Measurements from ENCODE around the gene NRXN3.

NRXN3 gene

GRCh38 chr14:79841433-79841832 is 1671.3 kb downstream of the NRXN3 start:
- no peak overlapping the region for H3K4me3 ChIP-seq (ENCODE audit: low read length)
- TF ChIP-seq, protein P1, sequence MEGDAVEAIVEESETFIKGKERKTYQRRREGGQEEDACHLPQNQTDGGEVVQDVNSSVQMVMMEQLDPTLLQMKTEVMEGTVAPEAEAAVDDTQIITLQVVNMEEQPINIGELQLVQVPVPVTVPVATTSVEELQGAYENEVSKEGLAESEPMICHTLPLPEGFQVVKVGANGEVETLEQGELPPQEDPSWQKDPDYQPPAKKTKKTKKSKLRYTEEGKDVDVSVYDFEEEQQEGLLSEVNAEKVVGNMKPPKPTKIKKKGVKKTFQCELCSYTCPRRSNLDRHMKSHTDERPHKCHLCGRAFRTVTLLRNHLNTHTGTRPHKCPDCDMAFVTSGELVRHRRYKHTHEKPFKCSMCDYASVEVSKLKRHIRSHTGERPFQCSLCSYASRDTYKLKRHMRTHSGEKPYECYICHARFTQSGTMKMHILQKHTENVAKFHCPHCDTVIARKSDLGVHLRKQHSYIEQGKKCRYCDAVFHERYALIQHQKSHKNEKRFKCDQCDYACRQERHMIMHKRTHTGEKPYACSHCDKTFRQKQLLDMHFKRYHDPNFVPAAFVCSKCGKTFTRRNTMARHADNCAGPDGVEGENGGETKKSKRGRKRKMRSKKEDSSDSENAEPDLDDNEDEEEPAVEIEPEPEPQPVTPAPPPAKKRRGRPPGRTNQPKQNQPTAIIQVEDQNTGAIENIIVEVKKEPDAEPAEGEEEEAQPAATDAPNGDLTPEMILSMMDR (conservative IDR thresholded peaks at IDR 0.05; ENCODE audit: low read depth, low read length): no peak
- no peak for DNase-seq (ENCODE audit: low read depth)

GRCh38 chr14:79842270-79842669 is 1672.1 kb downstream of the NRXN3 start:
- TF ChIP-seq, protein P1 (conservative IDR thresholded peaks at IDR 0.05; ENCODE audit: low read depth, low read length): no peak
- DNase-seq (ENCODE audit: low read depth): no peak
- H3K4me3 ChIP-seq (ENCODE audit: low read length): no peak overlapping the region

- no peak overlapping the region for H3K4me3 ChIP-seq (ENCODE audit: low read length)
- TF ChIP-seq, protein P1 (conservative IDR thresholded peaks at IDR 0.05; ENCODE audit: low read depth, low read length): no peak
- DNase-seq (ENCODE audit: low read depth): no peak
Measured at GRCh38 chr14:79852950-79853744, 1683.0 kb downstream of the NRXN3 start.

GRCh38 chr14:79855789-79856188 is 1685.6 kb downstream of the NRXN3 start:
- DNase-seq (ENCODE audit: low read depth): no peak

GRCh38 chr14:79856381-79856780 is 1686.2 kb downstream of the NRXN3 start:
- TF ChIP-seq, protein P1 (conservative IDR thresholded peaks at IDR 0.05; ENCODE audit: low read depth, low read length): no peak
- no peak overlapping the region for H3K4me3 ChIP-seq (ENCODE audit: low read length)
- no peak for DNase-seq (ENCODE audit: low read depth)

More at GRCh38 chr14:79855789-79856188, 1685.6 kb downstream of the NRXN3 start:
- TF ChIP-seq, protein P1 (conservative IDR thresholded peaks at IDR 0.05; ENCODE audit: low read depth, low read length): no peak
- no peak overlapping the region for H3K4me3 ChIP-seq (ENCODE audit: low read length)

DNA sequence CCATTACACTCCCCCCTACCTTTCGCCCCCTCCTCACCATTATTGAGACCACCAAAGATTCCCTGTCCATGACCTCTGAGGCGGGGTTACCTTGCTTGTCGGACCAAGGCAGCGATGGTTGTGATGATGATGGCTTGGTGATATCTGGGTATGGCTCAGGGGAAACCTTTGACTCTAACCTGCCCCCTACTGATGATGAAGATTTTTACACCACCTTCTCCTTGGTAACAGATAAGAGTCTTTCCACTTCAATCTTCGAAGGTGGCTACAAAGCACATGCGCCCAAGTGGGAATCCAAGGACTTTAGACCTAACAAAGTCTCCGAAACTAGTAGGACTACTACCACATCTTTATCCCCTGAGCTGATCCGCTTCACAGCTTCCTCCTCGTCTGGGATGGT is 1690.9 kb downstream of the NRXN3 start:
- H3K4me3 ChIP-seq (ENCODE audit: low read length): no peak overlapping the region
- no peak for DNase-seq (ENCODE audit: low read depth)
- TF ChIP-seq, protein P1 (conservative IDR thresholded peaks at IDR 0.05; ENCODE audit: low read depth, low read length): no peak

DNA sequence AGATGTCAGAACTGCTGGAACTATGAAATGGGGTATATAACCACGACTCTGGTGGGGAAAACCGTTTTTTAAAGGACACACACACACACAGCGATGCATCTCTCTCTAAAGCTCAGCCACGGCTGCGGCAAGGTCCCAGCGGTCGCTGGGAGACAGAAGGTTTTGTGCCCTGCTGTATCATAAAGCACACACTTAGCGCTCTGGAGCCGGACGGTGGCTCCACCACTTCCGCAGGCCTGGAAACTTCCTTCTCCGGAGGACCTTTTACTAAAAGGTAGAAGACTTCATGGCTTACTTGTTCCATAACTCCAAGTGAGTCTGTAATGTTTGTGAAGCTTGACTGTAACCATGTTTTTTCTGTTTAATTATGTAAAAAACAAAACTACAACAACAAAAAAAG is 1691.9 kb downstream of the NRXN3 start:
- TF ChIP-seq, protein P1 (conservative IDR thresholded peaks at IDR 0.05; ENCODE audit: low read depth, low read length): no peak

More for the DNA sequence above, 1691.9 kb downstream of the NRXN3 start:
- DNase-seq (ENCODE audit: low read depth): no peak
- no peak overlapping the region for H3K4me3 ChIP-seq (ENCODE audit: low read length)
